ENCODE results near the gene DYRK3. TPM values are rescaled to one million over a fixed set of nuclear protein-coding genes. Genes with fewer than 3 reads are reported as not detected.

DYRK3 gene
- total and polyA plus RNA-seq, 9 of the 15 experiments (the other 6 are each of a cell fraction or from before 2014, with no cell fraction given): 4.5 to 33.7 (median 25.7) TPM

GRCh38 chr1:206635080-206635977 lies at the start of gene DYRK3 (continued):
- TF ChIP-seq E2F1 (CRISPR knock-in tag; IDR thresholded peaks at IDR 0.05) (peak; percentile 85), NFYB (IDR thresholded peaks at IDR 0.05; ENCODE audit: extremely low read depth, insufficient read length) (no peak), ZNF644 (tag; IDR thresholded peaks at IDR 0.05; ENCODE audit: low read depth) (no peak), TAF9B (IDR thresholded peaks at IDR 0.05; ENCODE audit: partially characterized antibody) (no peak), DPF2 (IDR thresholded peaks at IDR 0.05) (peak; percentile 37; the same call in 1 of the 2 replicates), KDM4B (IDR thresholded peaks at IDR 0.05; ENCODE audit: borderline replicate concordance in 2 of 2, low read depth in 1 of 2) (peak in 1 of 2 experiments; percentile 79; a peak in 2 of 4 replicates), HMG20A (CRISPR knock-in tag; conservative IDR thresholded peaks at IDR 0.05) (no peak), SIN3B (IDR thresholded peaks at IDR 0.05; ENCODE audit: low read depth) (peak; percentile 36; the same call in 1 of the 2 replicates), KHSRP (IDR thresholded peaks at IDR 0.05) (no peak), RB1 (IDR thresholded peaks at IDR 0.05; ENCODE audit: low read depth) (peak; percentile 79), REST (IDR thresholded peaks at IDR 0.05; ENCODE audit: borderline replicate concordance) (peak; percentile 22; the same call in 1 of the 2 replicates), REST (CRISPR knock-in tag; IDR thresholded peaks at IDR 0.05; ENCODE audit: low read depth) (no peak; the same call in 1 of the 2 replicates), SAP30 (IDR thresholded peaks at IDR 0.05; ENCODE audit: borderline replicate concordance, insufficient read depth, low read depth, low read length, poor library complexity, severe bottlenecking) (peak; percentile 92), CXXC5 (CRISPR knock-in tag; IDR thresholded peaks at IDR 0.05) (peak; percentile 96), CTBP1 (IDR thresholded peaks at IDR 0.05; ENCODE audit: borderline replicate concordance) (peak; percentile 97), KAT8 (IDR thresholded peaks at IDR 0.05; ENCODE audit: low read depth) (no peak), IRF2 (CRISPR knock-in tag; IDR thresholded peaks at IDR 0.05) (no peak)
